Activated T-cell treated with anti-CD3 and anti-CD28 coated beads for 1 hour (primary cell): ENCODE results near the gene ARHGAP15.

Experiments used
- DNase-seq: peaks from one replicate; pipeline ENCODE4 v3.0.0-alpha.2; 2020; ENCODE audit warnings: low read depth

Gene ARHGAP15

DNA sequence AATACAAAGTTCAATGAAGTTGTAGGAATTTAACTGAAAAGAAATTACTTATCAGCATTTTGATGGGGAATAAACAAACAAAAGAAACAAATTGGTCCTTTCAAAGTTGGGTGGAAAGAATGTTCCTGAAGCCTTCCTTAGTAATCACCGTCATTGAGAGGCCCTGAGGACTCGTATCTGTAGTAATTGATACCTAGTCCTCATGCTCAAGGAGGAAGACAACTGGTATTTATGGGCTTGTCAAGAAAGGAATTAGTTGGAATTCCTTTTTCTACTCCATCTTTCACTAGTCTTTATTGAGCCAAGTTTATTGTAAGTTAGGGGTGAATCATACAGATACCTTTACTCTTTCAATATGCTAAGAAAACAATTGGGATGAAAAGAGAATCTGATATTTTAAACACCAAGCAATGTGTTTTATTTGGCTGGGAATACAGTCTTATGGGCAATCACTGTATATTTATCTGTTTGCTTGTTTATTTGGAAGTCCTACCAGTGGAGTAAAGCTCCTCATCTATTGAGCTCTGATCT lies 324.8 kb downstream of the ARHGAP15 start:
- DNase-seq, result no peak

DNA sequence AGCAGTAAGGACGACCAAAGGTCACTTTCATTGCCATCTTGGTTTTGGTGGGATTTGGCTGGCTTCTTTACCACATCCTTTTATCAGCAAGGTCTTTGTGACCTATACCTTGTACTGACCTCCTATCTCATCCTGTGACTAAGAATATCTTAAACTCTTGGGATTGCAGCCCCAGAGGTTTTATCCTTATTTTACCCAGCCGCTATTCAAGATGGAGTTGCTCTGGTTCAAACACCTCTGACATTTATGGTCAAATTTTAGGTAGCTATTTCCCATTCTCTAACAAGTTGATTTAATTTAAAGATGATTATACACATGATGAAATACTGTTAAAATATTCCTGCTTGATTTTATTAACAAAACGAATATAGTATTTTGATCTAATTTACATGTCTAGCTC lies 326.1 kb downstream of the ARHGAP15 start:
- DNase-seq, result no peak

DNA sequence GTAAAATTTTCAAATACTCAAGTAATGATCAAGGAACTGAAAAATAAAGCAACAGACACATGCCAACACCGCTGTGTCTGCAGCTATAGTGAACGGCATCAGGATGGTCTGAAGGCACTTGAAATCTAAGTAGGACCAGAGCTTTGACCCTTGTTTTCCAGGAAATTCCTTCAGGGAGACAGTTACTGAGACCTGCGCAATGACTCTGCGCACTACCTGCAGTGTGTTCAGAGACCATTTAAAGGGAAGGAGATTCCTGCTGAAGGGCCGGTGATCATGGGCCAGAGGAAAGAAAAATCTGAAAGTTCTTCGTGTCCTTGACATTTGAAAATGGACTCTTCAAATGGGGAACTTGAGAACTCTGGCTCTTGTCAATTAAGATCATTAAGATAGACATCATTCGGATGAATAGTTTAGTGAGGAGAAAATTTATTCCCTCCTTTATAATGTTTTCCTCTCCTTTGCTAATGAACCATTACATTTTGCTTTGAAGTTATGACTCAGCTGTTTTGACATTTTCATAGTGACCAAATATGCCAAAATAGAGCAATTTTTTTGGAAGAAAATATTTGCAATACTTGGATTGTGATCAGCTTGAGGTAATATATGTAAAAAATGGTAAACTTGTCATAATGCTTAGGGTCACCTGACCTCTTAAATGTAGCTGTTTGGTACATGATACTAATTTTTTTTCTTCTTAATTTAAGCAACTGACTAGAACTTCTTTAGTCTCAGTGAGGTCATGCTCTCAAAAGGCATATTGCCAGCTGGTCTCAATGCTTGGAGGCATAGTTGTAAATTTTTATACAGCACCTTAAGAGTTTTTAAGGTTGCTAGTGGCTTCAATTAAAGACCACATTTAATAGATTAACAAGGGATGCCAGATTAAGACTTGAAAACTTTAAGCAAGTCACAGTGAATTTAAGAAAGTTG lies 329.3 kb downstream of the ARHGAP15 start:
- no peak for DNase-seq

- DNase-seq, result no peak
Measured at GRCh38 chr2:143460382-143460781, 331.2 kb downstream of the ARHGAP15 start.

DNA sequence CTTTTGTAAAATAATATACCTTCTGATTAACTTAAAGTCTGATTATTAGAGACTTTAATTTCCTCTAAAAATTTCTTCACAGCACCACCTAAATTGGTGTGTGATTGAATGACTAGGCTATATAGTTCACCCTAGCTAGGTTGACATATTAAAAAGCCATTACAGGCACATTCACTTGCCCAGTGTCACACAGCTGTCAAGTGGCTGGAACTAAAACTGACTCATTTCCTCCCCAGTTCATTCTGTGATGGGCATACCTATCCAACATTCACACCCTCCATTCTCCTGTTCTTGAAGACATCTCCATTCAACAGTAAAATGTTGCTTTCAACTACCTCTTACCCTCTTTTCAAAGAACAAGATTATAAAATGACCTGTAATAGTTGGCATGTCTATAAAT lies 334.5 kb downstream of the ARHGAP15 start:
- no peak for DNase-seq

- no peak for DNase-seq
Measured at GRCh38 chr2:143466391-143466790, 337.2 kb downstream of the ARHGAP15 start.

DNA sequence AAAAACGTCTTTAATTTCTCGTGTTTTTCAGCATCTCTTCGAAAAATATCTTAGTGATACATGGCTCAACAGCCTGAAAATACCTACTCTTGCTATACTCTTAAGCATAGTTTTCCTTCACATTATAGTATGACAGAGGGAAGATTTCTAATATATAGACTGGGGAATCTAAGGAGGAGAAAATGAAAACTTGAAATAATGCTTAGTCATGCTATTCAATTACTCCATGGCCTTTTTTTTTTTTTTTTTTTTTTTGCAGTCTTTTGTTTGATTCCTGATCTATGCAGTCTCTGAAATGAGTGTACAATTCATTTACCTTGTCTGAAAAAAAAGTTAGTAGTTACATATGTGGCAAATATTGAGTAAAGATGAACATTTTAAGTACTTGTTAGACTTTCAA lies 337.8 kb downstream of the ARHGAP15 start:
- DNase-seq, result no peak

- DNase-seq, result no peak
Measured at GRCh38 chr2:143468341-143468888, 339.2 kb downstream of the ARHGAP15 start.

DNA sequence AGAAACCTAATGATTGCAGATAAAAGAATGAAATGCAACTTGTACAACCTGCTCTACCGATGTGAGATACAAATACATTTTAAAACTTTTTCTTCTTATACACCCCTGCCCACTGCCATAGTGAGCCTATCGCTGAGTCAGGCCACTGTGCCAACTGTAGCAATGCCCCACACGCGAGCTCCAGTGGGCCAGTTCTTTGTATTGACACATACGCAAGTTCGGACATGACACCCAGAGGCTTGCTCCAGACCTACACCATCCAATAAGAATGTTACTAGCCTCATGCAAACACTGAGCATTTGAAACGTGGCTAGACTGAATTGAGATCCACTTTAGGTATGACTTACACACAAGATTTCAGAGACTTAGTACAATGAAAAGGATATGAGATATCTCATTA lies 340.1 kb downstream of the ARHGAP15 start:
- no peak for DNase-seq

DNA sequence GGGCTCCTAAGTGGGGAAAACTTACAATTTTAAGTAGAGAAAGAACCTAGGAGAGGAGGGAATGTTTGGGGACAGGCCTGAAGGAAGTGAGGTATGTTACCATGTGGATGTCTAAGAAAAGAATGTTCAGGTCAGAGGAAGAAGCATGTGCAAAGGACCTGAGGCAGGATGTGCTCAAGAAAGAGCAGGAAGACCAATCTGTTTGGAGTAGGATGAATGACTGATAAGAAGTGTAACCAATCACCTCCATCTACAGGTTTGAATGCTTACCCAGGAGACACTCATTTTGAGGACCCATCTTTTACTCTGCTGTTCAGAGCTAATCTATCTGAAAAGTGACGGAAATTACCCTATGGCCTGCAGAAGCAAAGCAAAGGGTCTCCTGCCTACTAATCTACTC lies 342.3 kb downstream of the ARHGAP15 start:
- no peak for DNase-seq

DNA sequence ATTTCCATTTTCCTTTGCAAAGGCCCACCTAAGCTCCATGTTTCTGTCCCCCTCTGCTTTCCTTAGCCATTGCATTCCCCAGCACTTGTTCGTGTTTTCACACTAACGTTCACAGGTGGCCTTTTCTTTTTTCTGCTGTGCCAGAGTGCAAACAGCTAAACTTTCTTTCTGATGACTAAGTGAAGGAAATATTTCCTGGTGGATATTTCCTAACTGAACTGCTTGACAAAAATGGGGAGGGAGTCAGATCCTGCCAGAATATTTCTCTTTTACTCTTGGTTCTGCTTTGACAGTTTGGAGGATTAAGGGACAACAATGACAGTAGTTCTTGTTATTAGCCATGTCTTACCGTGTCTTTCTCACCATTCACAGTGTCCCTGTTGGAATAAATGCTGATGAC lies 344.0 kb downstream of the ARHGAP15 start:
- DNase-seq, result no peak

- DNase-seq, result no peak
Measured at GRCh38 chr2:143473820-143474219, 344.6 kb downstream of the ARHGAP15 start.

- no peak for DNase-seq
Measured at GRCh38 chr2:143474586-143474985, 345.4 kb downstream of the ARHGAP15 start.

- no peak for DNase-seq
Measured at GRCh38 chr2:143475041-143475776, 346.0 kb downstream of the ARHGAP15 start.

DNA sequence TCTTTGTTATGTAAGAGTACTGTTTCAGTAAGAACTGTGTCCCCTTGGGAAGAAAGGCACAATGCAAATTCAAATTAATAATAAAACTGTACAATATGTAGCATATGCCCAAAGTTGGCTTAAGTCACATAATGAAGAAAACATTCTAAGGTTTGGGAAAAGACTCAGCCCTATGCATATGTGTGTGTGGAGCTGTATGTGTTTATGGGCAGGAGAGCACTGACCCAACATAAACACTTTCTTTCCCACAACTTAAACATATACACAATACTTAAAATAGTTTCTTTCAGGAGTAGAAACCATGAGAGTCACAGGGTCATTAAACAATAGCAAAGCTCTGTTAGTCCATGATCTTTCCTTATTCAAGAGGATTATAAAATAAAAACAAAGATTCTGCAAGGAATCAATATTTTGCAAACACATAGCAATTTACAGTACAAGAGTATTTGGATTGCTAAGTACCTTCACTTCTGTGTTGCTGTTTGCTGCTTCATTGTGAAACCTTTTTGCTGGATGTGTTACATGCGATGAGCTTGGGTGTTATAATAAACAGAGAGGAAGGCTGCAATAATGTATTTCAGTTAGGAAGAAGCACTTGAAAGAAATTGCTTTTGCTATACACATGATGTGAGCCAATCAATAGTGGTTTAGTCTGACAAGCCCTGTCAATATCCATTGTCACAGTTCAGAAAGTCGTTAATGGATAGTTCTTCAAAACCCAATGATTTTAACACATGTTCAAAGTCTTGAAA lies 347.3 kb downstream of the ARHGAP15 start:
- DNase-seq, result no peak

GRCh38 chr2:143477714-143478443 lies 348.7 kb downstream of the ARHGAP15 start:
- DNase-seq, result no peak

GRCh38 chr2:143480086-143480485 lies 350.9 kb downstream of the ARHGAP15 start:
- no peak for DNase-seq

DNA sequence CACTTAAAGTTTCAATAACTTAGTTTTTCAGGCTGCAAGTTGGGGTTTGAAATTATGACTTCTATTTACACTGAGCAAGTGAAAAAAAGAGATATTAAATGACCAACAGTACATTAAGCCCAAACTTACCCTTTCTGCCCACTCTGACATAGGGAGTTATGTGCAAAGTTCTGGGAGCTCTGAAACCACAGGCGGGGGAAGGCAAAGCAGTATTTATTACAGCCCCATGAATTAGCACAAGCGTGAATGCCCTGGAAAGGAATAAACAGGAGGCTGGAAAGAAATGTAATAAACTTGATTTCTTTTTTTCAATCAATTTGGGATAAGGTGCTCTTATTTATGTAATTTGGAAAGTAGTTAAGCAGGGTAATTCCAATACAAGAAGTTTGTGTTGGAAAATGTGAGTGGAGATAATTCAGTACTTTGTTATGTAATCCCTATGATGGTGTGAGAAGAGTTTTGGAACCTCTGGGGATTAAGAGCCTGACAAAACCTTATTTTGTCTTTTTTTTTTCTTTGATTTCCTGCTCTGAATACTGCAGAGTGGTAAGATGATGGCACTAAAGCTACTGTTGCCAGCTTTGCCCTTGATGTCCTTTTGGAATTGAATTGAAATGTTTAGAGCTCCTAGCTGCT lies 351.5 kb downstream of the ARHGAP15 start:
- DNase-seq, result no peak

- DNase-seq, result no peak
Measured at GRCh38 chr2:143481237-143481623, 352.0 kb downstream of the ARHGAP15 start.

GRCh38 chr2:143481733-143482132 lies 352.5 kb downstream of the ARHGAP15 start:
- no peak for DNase-seq

- no peak for DNase-seq
Measured at GRCh38 chr2:143482316-143482715, 353.1 kb downstream of the ARHGAP15 start.
